Mesothelial cell of epicardium (in vitro differentiated cells): ENCODE results near the gene LMX1A. TPM values are rescaled to one million over a fixed set of nuclear protein-coding genes. Genes with fewer than 3 reads are reported as not detected.

Source experiments
- DNase-seq, 2 experiments: peaks; one replicate each; pipeline ENCODE4 v3.0.0; 2021; ENCODE audit warnings: low spot score in 2 of 2; ENCODE audit not compliant: unreplicated experiment in 2 of 2
- H3K27ac Mint-ChIP-seq: 2 replicates; pipeline ENCODE4 v1.8.0; 2021; ENCODE audit warnings: mixed read lengths
- H3K27me3 Mint-ChIP-seq: 2 replicates; pipeline ENCODE4 v1.8.0; 2021; ENCODE audit warnings: low read depth, mixed read lengths
- H3K36me3 Mint-ChIP-seq: 2 replicates; pipeline ENCODE4 v1.8.0; 2021; ENCODE audit warnings: mixed read lengths
- H3K4me1 Mint-ChIP-seq: 2 replicates; pipeline ENCODE4 v1.8.0; 2021; ENCODE audit warnings: mixed read lengths
- H3K4me3 Mint-ChIP-seq: 2 replicates; pipeline ENCODE4 v1.8.0; 2021; ENCODE audit warnings: mild to moderate bottlenecking, moderate library complexity, mixed read lengths
- H3K9me3 Mint-ChIP-seq: 2 replicates; pipeline ENCODE4 v1.8.0; 2021; ENCODE audit warnings: mixed read lengths
- total RNA-seq: library from RNA; stranded (reverse); gene quantifications from 3 replicates; pipeline ENCODE4 v1.2.1, GENCODE V29; 2021
- TF ChIP-seq, protein P1 (sequence below): fragments of 200-600 bp; sonication (generic); IDR thresholded peaks from one replicate; pipeline ENCODE4 v1.5.0; 2021; ENCODE audit warnings: antibody characterized with exemption; ENCODE audit not compliant: unreplicated experiment

The LMX1A gene
- total RNA-seq, 1 donor from 2014 or later = 0.18 TPM

DNA sequence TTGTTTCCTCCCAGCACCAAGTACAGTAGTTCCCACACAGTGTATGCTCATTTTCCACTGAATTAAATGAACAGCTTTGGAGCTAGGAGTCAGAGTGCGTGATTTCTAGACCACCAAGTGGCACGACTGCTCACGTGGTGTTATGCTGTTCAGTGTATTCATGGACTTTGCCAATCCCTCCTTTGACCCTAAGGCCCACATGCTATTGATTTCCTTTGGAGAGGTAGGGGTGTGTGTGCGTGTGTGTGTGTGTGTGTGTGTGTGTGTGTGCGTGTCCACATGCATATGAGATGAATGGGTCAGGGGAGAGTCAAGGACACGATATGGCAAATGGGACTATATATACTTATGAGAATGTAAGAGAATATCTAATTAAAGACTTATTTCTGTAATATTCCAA is 177.2 kb downstream of the LMX1A start:
- no peak for DNase-seq
- Mint-ChIP-seq H3K27me3 (peaks cover 54% of the 10 kb centered on the region), H3K27ac (no peak overlapping the region), H3K4me3 (no peak overlapping the region), H3K4me1 (no peaks in the 10 kb centered on the region), H3K36me3 (peaks cover 6% of the 10 kb centered on the region), H3K9me3 (peaks cover 17% of the 10 kb centered on the region)
- TF ChIP-seq, protein P1, sequence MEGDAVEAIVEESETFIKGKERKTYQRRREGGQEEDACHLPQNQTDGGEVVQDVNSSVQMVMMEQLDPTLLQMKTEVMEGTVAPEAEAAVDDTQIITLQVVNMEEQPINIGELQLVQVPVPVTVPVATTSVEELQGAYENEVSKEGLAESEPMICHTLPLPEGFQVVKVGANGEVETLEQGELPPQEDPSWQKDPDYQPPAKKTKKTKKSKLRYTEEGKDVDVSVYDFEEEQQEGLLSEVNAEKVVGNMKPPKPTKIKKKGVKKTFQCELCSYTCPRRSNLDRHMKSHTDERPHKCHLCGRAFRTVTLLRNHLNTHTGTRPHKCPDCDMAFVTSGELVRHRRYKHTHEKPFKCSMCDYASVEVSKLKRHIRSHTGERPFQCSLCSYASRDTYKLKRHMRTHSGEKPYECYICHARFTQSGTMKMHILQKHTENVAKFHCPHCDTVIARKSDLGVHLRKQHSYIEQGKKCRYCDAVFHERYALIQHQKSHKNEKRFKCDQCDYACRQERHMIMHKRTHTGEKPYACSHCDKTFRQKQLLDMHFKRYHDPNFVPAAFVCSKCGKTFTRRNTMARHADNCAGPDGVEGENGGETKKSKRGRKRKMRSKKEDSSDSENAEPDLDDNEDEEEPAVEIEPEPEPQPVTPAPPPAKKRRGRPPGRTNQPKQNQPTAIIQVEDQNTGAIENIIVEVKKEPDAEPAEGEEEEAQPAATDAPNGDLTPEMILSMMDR = no peak

DNA sequence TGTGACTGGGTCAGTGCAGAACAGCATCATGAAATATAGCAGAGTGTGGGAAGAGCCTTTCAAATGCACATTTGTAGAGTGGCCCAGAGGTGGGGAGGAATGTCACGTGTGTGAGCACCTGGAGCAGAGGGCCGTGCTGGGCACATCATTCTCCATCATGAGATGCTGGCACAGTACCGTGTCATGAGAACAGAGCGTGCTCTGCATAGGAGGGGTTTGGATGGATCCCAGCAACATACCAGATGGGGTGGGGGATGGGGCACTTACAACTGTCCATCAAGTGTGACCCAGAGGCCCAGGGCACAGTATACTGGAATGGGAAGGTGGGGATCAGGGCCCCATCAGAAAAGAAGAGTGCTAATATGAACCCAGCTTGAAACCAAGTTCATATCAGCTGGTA is 182.0 kb downstream of the LMX1A start:
- Mint-ChIP-seq H3K9me3 (no peaks in the 10 kb centered on the region), H3K4me3 (no peak overlapping the region), H3K36me3 (no peaks in the 10 kb centered on the region), H3K4me1 (no peaks in the 10 kb centered on the region), H3K27me3 (peaks cover 27% of the 10 kb centered on the region), H3K27ac (no peak overlapping the region)
- no peak for DNase-seq
- TF ChIP-seq, protein P1 = no peak

DNA sequence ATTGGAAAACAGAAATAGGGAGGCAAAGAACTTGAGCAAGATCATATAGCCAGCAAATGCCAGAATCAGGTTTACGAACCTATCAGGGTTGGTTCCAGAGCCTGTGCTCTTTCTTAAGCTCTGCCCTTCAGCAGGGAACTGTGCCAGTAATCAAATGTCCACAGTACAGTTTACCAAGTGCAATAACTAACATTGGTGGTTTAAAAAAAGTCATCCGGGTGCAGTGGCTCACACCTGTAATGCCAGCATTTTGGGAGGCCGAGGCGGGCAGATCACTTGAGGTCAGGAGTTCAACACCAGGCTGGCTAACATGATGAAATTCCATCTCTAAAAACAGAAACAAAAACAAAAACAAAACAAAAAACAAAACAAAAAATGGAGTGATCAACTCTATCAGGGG is 182.7 kb downstream of the LMX1A start:
- Mint-ChIP-seq H3K36me3 (no peaks in the 10 kb centered on the region), H3K9me3 (no peaks in the 10 kb centered on the region), H3K27me3 (peaks cover 20% of the 10 kb centered on the region), H3K27ac (no peak overlapping the region), H3K4me1 (peaks cover 5% of the 10 kb centered on the region), H3K4me3 (no peak overlapping the region)
- TF ChIP-seq, protein P1 = no peak
- no peak for DNase-seq

DNA sequence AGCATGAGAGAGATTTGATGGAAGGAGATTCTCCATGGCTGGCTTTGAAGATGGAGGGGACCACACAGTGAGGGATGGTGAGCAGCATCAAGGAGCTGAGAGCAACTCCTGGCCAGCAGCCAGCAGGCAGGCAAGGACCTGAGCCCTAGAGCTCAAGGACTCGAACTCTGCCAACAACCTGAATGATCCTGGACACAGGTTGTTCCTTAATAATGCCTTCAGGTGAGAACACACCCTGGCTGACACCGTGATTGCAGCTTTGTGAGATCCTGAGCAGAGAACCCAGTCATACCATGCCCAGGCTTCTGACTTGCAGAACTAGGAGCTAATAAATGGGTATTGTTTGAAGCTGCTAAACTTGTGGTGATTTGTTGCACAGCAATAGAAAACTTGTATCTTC is 183.1 kb downstream of the LMX1A start:
- no peaks in the 10 kb centered on the region for H3K36me3 Mint-ChIP-seq

DNA sequence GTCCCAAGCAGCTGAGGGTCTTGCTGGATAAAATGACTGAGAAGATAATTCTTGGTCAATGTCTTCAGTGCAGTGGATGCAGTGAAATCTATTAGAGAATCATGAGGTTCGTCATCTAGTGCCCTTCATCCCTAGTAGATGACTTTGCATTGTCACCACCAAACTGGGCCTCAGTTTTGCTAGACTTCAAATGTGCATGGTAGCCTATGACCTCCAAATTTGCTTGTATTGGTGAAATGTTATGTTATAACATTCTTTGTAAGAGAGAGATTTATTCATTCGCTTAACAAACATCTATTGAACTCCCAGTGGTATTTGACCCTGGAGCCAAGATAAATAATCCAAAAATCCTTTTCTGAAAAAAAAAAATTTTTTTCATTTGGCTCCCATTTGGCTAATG is 183.8 kb downstream of the LMX1A start:
- H3K4me1 Mint-ChIP-seq = peaks cover 5% of the 10 kb centered on the region
- H3K9me3 Mint-ChIP-seq = no peaks in the 10 kb centered on the region
- H3K27ac Mint-ChIP-seq = no peak overlapping the region
- H3K4me3 Mint-ChIP-seq = no peak overlapping the region
- peaks cover 11% of the 10 kb centered on the region for H3K27me3 Mint-ChIP-seq
- TF ChIP-seq, protein P1 = no peak
- no peak for DNase-seq
- no peaks in the 10 kb centered on the region for H3K36me3 Mint-ChIP-seq

More for the DNA sequence above, 183.1 kb downstream of the LMX1A start:
- Mint-ChIP-seq H3K27ac (no peak overlapping the region), H3K27me3 (peaks cover 16% of the 10 kb centered on the region), H3K4me3 (no peak overlapping the region), H3K4me1 (peaks cover 5% of the 10 kb centered on the region), H3K9me3 (no peaks in the 10 kb centered on the region)
- no peak for DNase-seq
- TF ChIP-seq, protein P1 = no peak

DNA sequence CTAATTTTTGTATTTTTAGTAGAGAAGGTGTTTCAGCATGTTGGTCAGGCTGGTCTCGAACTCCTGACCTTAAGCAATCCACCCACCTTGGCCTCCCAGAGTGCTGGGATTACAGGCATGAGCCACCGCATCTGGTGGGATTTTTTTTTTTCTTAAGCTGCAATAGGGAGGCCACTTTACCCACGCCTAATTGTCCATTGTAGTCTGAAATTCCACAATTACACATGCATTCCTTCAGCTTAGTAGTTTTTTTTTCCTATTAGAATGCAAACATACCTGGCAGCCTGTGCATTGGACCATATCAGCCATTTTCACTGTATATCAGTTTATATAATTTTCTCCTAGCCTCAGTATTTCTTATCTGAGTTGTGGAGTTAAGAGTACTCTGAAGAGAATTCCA is 186.8 kb downstream of the LMX1A start:
- Mint-ChIP-seq H3K9me3 (no peaks in the 10 kb centered on the region), H3K27ac (no peak overlapping the region), H3K27me3 (peaks cover 13% of the 10 kb centered on the region), H3K4me1 (peaks cover 5% of the 10 kb centered on the region), H3K4me3 (no peak overlapping the region), H3K36me3 (no peaks in the 10 kb centered on the region)
- TF ChIP-seq, protein P1 = no peak
- DNase-seq = no peak
